GM19395 (cell line): ENCODE data around the gene RNF103.
"Not testable (repeated sequence)": the region's sequence is repeated elsewhere in the genome, so short reads cannot be mapped to it uniquely, and the experiment has no call there.

Experiments used
- ATAC-seq: cut with Tn5 transposase; IDR thresholded peaks from one replicate; pipeline ENCODE4 v1.9.1; 2021; ENCODE audit warnings: mild to moderate bottlenecking, moderate library complexity; ENCODE audit not compliant: unreplicated experiment

Gene RNF103

GRCh38 chr2:86627550-86627949 is 3.9 kb upstream of the RNF103 start:
- no peak for ATAC-seq

GRCh38 chr2:86625096-86625495 is 1.4 kb upstream of the RNF103 start:
- no peak for ATAC-seq

DNA sequence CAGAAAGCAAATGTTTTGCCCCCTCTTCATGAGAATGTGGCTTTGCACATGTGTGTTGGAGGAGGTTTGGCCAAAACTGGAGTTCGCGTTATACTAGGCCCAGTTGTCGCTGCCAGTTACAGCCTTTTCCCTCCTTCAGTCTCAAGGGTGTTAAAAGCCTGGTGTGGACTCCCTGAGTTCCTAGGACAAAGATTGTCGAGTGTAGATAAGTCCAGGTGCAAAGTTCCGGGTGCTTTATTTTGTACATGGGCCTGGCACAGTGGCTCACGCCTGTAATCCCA is 542 bp upstream of the RNF103 start:
- ATAC-seq = no peak

GRCh38 chr2:86623043-86623493 is 597 bp downstream of the RNF103 start:
- peak; percentile 47 for ATAC-seq

GRCh38 chr2:86622519-86623042 is 1.1 kb downstream of the RNF103 start:
- ATAC-seq = no peak

GRCh38 chr2:86621280-86621943 is 2.3 kb downstream of the RNF103 start:
- ATAC-seq = no peak

GRCh38 chr2:86617738-86618137 is 5.9 kb downstream of the RNF103 start:
- no peak for ATAC-seq

GRCh38 chr2:86617153-86617552 is 6.5 kb downstream of the RNF103 start:
- ATAC-seq = peak; percentile 63

GRCh38 chr2:86616502-86616901 is 7.2 kb downstream of the RNF103 start:
- no peak for ATAC-seq

DNA sequence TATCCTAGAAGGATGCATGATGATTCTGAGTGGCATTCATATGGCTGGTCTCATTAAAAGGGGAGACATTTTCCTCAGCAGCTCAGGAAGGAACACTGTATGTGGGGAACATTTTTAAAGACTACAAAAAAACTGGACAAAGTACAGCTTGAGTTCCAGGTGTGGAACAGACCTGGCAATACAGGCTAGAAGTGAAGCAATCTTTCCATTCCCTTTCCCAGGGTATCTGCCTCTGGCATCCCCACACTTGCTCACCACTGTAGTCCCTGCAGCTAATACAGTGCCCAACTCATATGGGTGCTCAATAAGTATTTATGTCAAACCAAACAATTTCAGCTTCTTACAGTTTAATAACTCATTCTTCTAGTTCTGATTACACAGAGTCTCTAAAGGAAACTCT is 8.1 kb downstream of the RNF103 start:
- ATAC-seq = no peak

GRCh38 chr2:86613515-86613914 is 10.2 kb downstream of the RNF103 start:
- ATAC-seq = no peak

GRCh38 chr2:86610871-86611270 is 12.8 kb downstream of the RNF103 start:
- ATAC-seq = no peak

GRCh38 chr2:86608832-86609410 is 14.7 kb downstream of the RNF103 start:
- ATAC-seq = no peak

- no peak for ATAC-seq
Measured at GRCh38 chr2:86603905-86604304, 19.8 kb downstream of the RNF103 start.

DNA sequence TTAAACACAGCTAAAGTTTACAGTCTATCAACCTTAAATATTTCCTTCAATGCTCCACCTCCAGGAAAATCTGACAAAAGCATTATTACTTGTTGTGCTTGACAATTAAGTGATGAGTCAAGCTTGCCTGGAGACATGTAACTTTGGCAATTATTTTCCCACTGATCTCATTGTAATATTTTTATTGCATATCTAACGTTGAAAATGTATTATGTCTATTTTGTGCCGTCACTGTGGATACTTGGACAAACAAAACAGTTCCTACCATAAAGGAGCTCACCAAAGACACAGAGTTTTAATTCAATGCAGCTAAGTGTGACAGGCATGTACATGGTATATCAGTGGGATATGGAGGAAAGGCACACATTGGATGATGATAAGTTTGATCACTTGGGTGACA is 24.7 kb downstream of the RNF103 start:
- no peak for ATAC-seq

GRCh38 chr2:86596118-86596517 is 27.5 kb downstream of the RNF103 start:
- ATAC-seq = no peak

- no peak for ATAC-seq
Measured at GRCh38 chr2:86593266-86593665, 30.4 kb downstream of the RNF103 start.

DNA sequence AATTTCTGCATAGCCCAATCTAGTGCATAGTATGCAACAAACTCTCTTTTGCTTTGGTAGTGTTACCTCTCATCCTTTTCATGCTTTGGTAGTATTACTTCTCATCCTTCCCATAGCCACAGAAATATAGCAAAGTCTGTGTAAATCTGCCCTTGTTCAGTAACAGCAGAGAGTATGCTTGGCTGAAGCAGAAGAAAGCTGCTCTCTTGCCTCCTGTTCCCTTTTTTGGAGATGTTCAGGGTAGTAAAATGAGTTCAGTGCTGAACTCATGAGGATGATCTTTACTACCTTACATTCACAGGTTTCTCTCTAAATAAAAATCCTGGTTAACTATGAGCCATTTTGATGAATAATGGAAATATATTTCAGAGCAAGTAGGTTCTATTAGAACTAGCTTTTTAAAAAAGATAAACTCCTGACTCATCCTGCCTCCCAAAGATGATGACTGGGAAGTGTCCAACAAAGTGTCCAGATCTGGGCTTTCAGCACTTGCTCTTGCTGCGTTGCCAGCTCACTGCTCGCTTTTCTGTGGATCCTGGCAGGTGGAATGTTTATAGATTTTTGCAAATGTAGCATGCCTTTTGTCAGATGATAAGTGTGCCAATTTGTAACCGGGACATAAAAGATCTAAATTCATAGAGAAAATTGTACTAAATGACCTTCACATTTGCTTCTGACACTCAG is 31.0 kb downstream of the RNF103 start:
- no peak for ATAC-seq

DNA sequence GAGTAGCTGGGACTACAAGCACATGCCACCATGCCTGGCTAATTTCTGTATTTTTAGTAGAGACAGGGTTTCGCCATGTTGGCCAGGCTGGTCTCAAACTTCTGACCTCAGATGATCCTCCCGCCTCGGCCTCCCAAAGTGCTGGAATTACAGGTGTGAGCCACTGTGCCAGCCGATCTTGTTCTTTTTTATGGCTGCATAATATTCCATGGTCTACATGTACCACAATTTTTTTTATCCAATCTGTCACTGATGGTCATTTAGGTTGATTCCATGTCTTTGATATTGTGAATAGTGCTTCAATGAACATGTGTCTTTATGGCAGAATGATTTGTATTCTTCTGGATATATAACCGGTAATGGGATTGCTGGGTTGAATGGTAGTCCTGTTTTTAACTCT is 34.0 kb downstream of the RNF103 start:
- ATAC-seq = not testable (repeated sequence)

DNA sequence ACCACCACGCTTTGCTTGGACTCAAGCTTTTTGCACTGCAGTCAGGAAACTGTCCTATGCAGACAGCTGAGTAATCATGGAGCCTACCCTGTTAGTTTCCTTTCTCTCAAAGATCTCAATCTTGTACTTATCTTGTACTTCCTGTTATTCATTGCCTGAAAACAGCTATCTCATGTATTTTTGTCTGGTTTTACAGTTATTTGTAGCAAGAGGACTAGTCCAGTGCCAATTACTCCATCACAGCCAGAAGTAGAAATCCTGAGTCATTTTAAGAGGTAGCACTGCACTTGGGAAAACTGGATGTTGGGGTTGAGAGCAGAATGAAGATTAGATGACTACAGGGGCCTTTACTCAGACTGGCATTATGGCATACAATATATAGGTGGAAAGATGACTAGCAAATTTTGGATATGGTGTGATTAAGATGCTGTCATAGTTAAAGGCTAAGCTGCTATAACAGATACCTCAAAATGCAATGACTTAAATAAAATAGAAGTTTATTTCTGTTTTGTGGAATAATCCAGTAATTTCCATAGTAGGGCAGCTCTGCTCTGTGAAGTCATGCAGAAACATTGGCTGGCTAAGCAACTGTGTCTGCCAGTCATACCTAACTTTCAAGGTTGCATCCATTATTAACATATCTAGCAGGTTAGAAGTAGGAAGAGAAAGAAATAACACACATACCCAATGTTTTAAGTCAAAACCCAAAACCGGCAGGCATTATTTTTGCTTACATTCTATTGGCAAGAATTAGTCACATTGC is 39.3 kb downstream of the RNF103 start:
- ATAC-seq = peak; percentile 78

DNA sequence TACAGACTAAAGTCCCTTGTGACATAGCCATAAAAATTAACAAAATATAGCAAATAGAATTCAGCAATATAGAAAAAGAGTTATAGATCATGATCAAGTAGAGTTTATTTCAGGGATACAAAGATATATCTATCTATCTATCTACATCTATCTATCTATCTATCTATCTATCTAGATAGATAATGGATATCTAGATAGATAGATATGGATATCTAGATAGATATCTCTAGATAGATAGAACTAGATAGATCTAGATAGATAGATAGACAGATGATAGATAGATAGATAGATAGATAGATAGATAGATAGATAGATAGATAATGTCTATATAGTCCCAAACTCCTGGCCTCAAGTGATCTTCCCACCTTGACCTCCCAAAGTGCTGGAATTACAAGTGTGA is 43.1 kb downstream of the RNF103 start:
- no peak for ATAC-seq
